GM18873 (cell line): Measurements from ENCODE around the gene NDUFC2.
"Not testable (repeated sequence)": the region's sequence is repeated elsewhere in the genome, so short reads cannot be mapped to it uniquely, and the experiment has no call there.

Experiments
- ATAC-seq: cut with Tn5 transposase; IDR thresholded peaks from one replicate; pipeline ENCODE4 v1.9.1; 2021; ENCODE audit warnings: mild to moderate bottlenecking, moderate library complexity, moderate number of reproducible peaks; ENCODE audit not compliant: unreplicated experiment, low FRiP score

Gene NDUFC2

GRCh38 chr11:78032090-78032489 lies 47.6 kb downstream of the NDUFC2 start:
- ATAC-seq = no peak

- ATAC-seq = no peak
Measured at GRCh38 chr11:78031629-78032028, 48.0 kb downstream of the NDUFC2 start.

GRCh38 chr11:78030429-78031325 lies 49.0 kb downstream of the NDUFC2 start:
- ATAC-seq = no peak

GRCh38 chr11:78028423-78028822 lies 51.2 kb downstream of the NDUFC2 start:
- not testable (repeated sequence) for ATAC-seq

- no peak for ATAC-seq
Measured at GRCh38 chr11:78027759-78028158, 51.9 kb downstream of the NDUFC2 start.

DNA sequence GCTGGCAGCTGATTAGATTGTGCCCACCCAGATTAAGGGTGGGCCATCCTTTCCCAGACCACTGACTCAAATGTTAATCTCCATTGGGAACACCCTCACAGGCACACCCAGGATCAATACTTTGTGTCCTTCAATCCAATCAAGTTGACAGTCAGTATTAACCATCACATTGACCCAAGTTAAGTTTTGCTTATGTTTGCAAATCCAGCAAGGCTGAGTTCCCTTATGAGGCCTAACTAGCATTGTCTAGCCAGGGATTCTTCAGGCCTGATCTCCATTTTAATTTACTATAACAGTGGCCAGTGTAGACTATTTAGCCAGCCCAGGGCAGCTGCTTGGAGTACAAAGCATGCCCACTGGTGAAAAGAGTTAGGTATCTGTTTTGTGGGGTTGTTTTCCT lies 54.3 kb downstream of the NDUFC2 start:
- no peak for ATAC-seq

- no peak for ATAC-seq
Measured at GRCh38 chr11:78023426-78023825, 56.2 kb downstream of the NDUFC2 start.

GRCh38 chr11:78022397-78023396 lies 57.0 kb downstream of the NDUFC2 start, which contains the start of gene KCTD14:
KCTD14 (minus strand) TSS chr11:78023276; CDS start chr11:78023249, 27 bp downstream.
- ATAC-seq = no peak

GRCh38 chr11:78021611-78022010 lies 58.1 kb downstream of the NDUFC2 start:
- ATAC-seq = no peak

- ATAC-seq = no peak
Measured at GRCh38 chr11:78020246-78020645, 59.4 kb downstream of the NDUFC2 start.

- ATAC-seq = no peak
Measured at GRCh38 chr11:78019808-78020207, 59.9 kb downstream of the NDUFC2 start.
